HepG2 (cell line): Measurements from ENCODE around the gene GADL1. TPM values are rescaled to one million over a fixed set of nuclear protein-coding genes. Genes with fewer than 3 reads are reported as not detected.
A peak's percentile ranks its signal among the peaks of the same experiment; 100 is the strongest.

Experiments
- ATAC-seq: fragments of 200-7000 bp; cut with Tn5 transposase; 3 replicates; pipeline ENCODE4 v1.9.1; 2020; ENCODE audit warnings: mild to moderate bottlenecking, moderate library complexity
- BruUV-seq: library from RNA; stranded (reverse); fragments of 400-500 nt; replicated peaks from 2 replicates; lab custom pipeline; 2021; lab: Mats Ljungman, UMichigan
- CTCF ChIA-PET: fragments of 300-600 bp; formaldehyde crosslinking; extraction: SDS; loops from one replicate; lab custom pipeline; 2021; ENCODE audit warnings: low total read pairs, inconsistent platforms, low intra/inter-chr PET ratio; lab: Yijun Ruan, JAX
- POLR2A ChIA-PET: fragments of 350-600 bp; sonication (Branson Sonifier 250); formaldehyde crosslinking; loops from one replicate; lab custom pipeline; 2020; ENCODE audit warnings: antibody characterized with exemption, inconsistent platforms; lab: Yijun Ruan, JAX
- DNase-seq: peaks from one replicate; pipeline ENCODE4 v3.0.0-alpha.2; 2015; ENCODE audit warnings: low spot score
- FAIRE-seq: peaks from 3 replicates; lab custom pipeline; 2011; peaks lifted over from hg19 to GRCh38; lab: Jason Lieb, UNC
- H2AFZ ChIP-seq: one replicate; pipeline ENCODE4 v1.6.1; 2011; ENCODE audit warnings: low read length, inconsistent platforms
- H3K27ac ChIP-seq: fragments of 300-600 bp; 3 replicates; pipeline ENCODE4 v1.8.0; 2011; ENCODE audit warnings: mixed run types, mild to moderate bottlenecking, mixed read lengths, low read length, inconsistent platforms; ENCODE audit not compliant: insufficient read depth; ENCODE audit errors: extremely low read length
- H3K27me3 ChIP-seq, 2 experiments: fragments of 200-600 bp in 1 of 2; 2 replicates in 1 of 2; 3 replicates in 1 of 2; pipeline versions ENCODE4 v1.6.0 to v1.8.0; 2011; ENCODE audit warnings: low read length in 2 of 2, mild to moderate bottlenecking in 2 of 2, moderate library complexity in 2 of 2, inconsistent platforms in 1 of 2; ENCODE audit not compliant: insufficient read depth in 2 of 2, control insufficient read depth in 1 of 2
- H3K36me3 ChIP-seq, 2 experiments: fragments of 200-600 bp in 1 of 2; replicated peaks in 1 of 2; 2 replicates in 1 of 2; 3 replicates in 1 of 2; pipeline versions ENCODE4 v1.5.1 to v1.8.0; 2011; ENCODE audit warnings: low read length in 2 of 2, inconsistent platforms in 1 of 2; ENCODE audit not compliant: insufficient read depth in 2 of 2, control insufficient read depth in 1 of 2
- H3K4me1 ChIP-seq: 2 replicates; pipeline ENCODE4 v1.5.1; 2012; ENCODE audit warnings: low read length, inconsistent platforms; ENCODE audit not compliant: insufficient read depth
- H3K4me2 ChIP-seq: 2 replicates; pipeline ENCODE4 v1.6.0; 2011; ENCODE audit warnings: low read depth, low read length, inconsistent platforms
- H3K4me3 ChIP-seq, 3 experiments: fragments of 200-600 bp in 1 of 3; sonication (generic), shearing (Covaris generic) in 1 of 3; replicated peaks in 1 of 3; 2 replicates each; pipeline ENCODE4 v1.5.1; 2011 to 2016; ENCODE audit warnings: low read length in 3 of 3, inconsistent platforms in 2 of 3, low read depth in 2 of 3, mild to moderate bottlenecking in 2 of 3, control low read depth in 1 of 3, mixed read lengths in 1 of 3; ENCODE audit not compliant: insufficient read depth in 1 of 3
- H3K79me2 ChIP-seq: one replicate; pipeline ENCODE4 v1.6.1; 2011; ENCODE audit warnings: low read length, inconsistent platforms; ENCODE audit not compliant: insufficient read depth
- H3K9ac ChIP-seq: 2 replicates; pipeline ENCODE4 v1.6.0; 2011; ENCODE audit warnings: mild to moderate bottlenecking, low read depth, low read length, inconsistent platforms; ENCODE audit not compliant: insufficient read depth
- H3K9me3 ChIP-seq: 2 replicates; pipeline ENCODE4 v1.5.1; 2012; ENCODE audit warnings: mild to moderate bottlenecking, low read length
- H4K20me1 ChIP-seq: 2 replicates; pipeline ENCODE4 v1.6.0; 2011; ENCODE audit warnings: inconsistent platforms, mild to moderate bottlenecking, low read length, moderate library complexity; ENCODE audit not compliant: insufficient read depth
- DMAP1 ChIP-seq: IDR thresholded peaks from 2 replicates; pipeline ENCODE4 v1.6.1; 2016
- GABPB1 ChIP-seq: IDR thresholded peaks from 2 replicates; pipeline ENCODE4 v1.6.1; 2016; ENCODE audit warnings: mild to moderate bottlenecking, missing genetic modification reagents, moderate library complexity, missing compliant biosample characterization
- HNRNPL ChIP-seq: fragments of 200-400 bp; formaldehyde crosslinking; IDR thresholded peaks from 2 replicates; pipeline ENCODE4 v1.6.1; 2017; ENCODE audit warnings: mild to moderate bottlenecking, low read depth, low read length
- MAFF ChIP-seq: IDR thresholded peaks from 2 replicates; pipeline ENCODE4 v1.6.1; 2011; ENCODE audit warnings: low read depth, low read length, improper control_type of control experiment
- NR2C2 ChIP-seq: sonication (generic); formaldehyde crosslinking; IDR thresholded peaks from 2 replicates; pipeline ENCODE4 v1.4.0; 2020; ENCODE audit warnings: missing genetic modification reagents, mild to moderate bottlenecking, moderate library complexity, borderline replicate concordance
- POLR2AphosphoS5 ChIP-seq: IDR thresholded peaks from 2 replicates; pipeline ENCODE4 v1.6.1; 2012; ENCODE audit warnings: low read depth, low read length
- RAD21 ChIP-seq: fragments of 450-650 bp; formaldehyde crosslinking; IDR thresholded peaks from 2 replicates; pipeline ENCODE4 v1.5.0; 2020; ENCODE audit warnings: mild to moderate bottlenecking
- SIN3B ChIP-seq: fragments of 150-350 bp; IDR thresholded peaks from 2 replicates; pipeline ENCODE4 v1.6.1; 2014; ENCODE audit warnings: low read length
- SOX5 ChIP-seq: IDR thresholded peaks from 2 replicates; pipeline ENCODE4 v1.6.1; 2016; ENCODE audit warnings: borderline replicate concordance
- ZFP1 ChIP-seq: IDR thresholded peaks from 2 replicates; pipeline ENCODE4 v1.6.1; 2016
- ZNF138 ChIP-seq: sonication (generic); formaldehyde crosslinking; IDR thresholded peaks from 2 replicates; pipeline ENCODE4 v1.5.0; 2020; ENCODE audit warnings: mild to moderate bottlenecking, low read depth, missing genetic modification reagents
- ZNF570 ChIP-seq: sonication (generic); formaldehyde crosslinking; IDR thresholded peaks from 2 replicates; pipeline ENCODE4 v1.4.0; 2020; ENCODE audit warnings: mild to moderate bottlenecking, missing genetic modification reagents, borderline replicate concordance
- ZNF572 ChIP-seq: sonication (generic); formaldehyde crosslinking; IDR thresholded peaks from 2 replicates; pipeline ENCODE4 v1.5.1; 2020; ENCODE audit warnings: mild to moderate bottlenecking, missing genetic modification reagents
- ZNF883 ChIP-seq: sonication (generic); formaldehyde crosslinking; IDR thresholded peaks from 2 replicates; pipeline ENCODE4 v1.5.1; 2020; ENCODE audit warnings: mild to moderate bottlenecking, missing genetic modification reagents; ENCODE audit errors: not compliant biosample characterization
- WGBS: methylation state at CpG from one replicate; pipeline ENCODE4 v1.1.6; 2017; ENCODE audit warnings: low lambda C conversion rate; 5-methylcytosine and 5-hydroxymethylcytosine counted together
- in situ Hi-C: cut with HindIII; loops from 2 replicates; pipeline ENCODE4 v1.10.0; 2017; ENCODE audit warnings: low pct_unique_long_range_greater_than_20kb; ENCODE audit not compliant: extremely low pct_ligation_motif_present
- intact Hi-C: fragments of 100-400 bp; cut with micrococcal nuclease; formaldehyde crosslinking; loops from one replicate; pipeline ENCODE4 v1.10.0; 2022; ENCODE audit not compliant: unreplicated experiment
- polyA plus RNA-seq, 8 experiments: library from polyadenylated mRNA; depleted of rRNA in 3 of 8; stranded (reverse) in 7 of 8; unstranded in 1 of 8; fragments of >200 nt; fragmentation: Illumina TruSeq in 4 of 8; extraction: Trizol in 4 of 8; gene quantifications; 2 replicates each; pipeline versions ENCODE4 v1.2.1 to v1.2.3, GENCODE V29; 2011 to 2016; ENCODE audit warnings: low read depth in 4 of 8, missing spikeins in 1 of 8, mixed read lengths in 1 of 8; ENCODE audit not compliant: insufficient read depth in 1 of 8
- total RNA-seq, 5 experiments: library from RNA; depleted of rRNA; stranded (reverse); fragments of >200 nt; fragmentation: Illumina TruSeq; extraction: Trizol; gene quantifications; 2 replicates each; pipeline ENCODE4 v1.2.3, GENCODE V29; 2016; ENCODE audit warnings: low read depth in 1 of 5
- TF ChIP-seq, protein P1 (sequence below): sonication (generic); formaldehyde crosslinking; IDR thresholded peaks from 2 replicates; pipeline ENCODE4 v1.8.1; 2023; ENCODE audit warnings: missing genetic modification reagents, inconsistent platforms, borderline replicate concordance
- TF ChIP-seq, protein P2 (sequence below), 2 experiments: sonication (generic) in 1 of 2; formaldehyde crosslinking in 1 of 2; IDR thresholded peaks; 2 replicates each; pipeline versions ENCODE4 v1.4.0 to v1.6.1; 2018 to 2020; ENCODE audit warnings: missing genetic modification reagents in 2 of 2, borderline replicate concordance in 1 of 2, low read depth in 1 of 2, mild to moderate bottlenecking in 1 of 2, missing biosample characterization in 1 of 2
- TF ChIP-seq, protein P3 (sequence below): sonication (generic); formaldehyde crosslinking; IDR thresholded peaks from 2 replicates; pipeline ENCODE4 v1.4.0; 2020; ENCODE audit warnings: missing genetic modification reagents, borderline replicate concordance
- TF ChIP-seq, protein P4 (sequence below): sonication (generic); formaldehyde crosslinking; IDR thresholded peaks from 2 replicates; pipeline ENCODE4 v1.5.0; 2020; ENCODE audit warnings: mild to moderate bottlenecking, missing genetic modification reagents, moderate library complexity

GADL1 gene
- total and polyA plus RNA-seq, 2 of the 13 experiments (the other 11 are each of a cell fraction or from before 2014, with no cell fraction given), result not detected

DNA sequence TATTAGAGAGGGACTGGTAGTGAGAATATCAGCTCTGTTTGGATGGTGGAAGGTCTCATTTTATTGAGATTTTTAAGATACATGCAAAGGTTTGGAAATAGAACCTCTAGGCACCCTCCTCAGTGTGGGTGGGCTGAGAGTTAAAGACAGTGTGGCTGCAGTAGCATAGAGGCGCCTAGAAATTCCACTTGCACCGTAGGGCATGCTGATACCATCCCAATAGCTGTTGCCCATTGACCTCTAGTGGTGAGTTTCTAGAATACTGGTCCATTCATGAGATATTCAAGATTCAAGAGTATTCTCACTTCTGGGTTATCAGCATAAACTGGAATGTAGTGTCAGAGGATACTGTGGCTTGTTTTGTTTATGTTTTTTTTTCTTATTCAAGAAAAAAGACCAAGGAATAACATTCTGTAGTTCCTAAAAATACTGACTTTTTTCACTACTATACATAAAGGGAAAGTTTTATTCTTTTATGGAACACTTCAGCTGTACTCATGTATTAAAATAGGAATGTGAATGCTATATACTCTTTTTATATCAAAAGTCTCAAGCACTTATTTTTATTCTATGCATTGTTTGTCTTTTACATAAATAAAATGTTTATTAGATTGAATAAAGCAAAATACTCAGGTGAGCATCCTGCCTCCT lies 200.9 kb downstream of the GADL1 start:
- 52% methylated on average over 2 of the region's 2 CpGs for WGBS
- H3K27ac ChIP-seq, result peak overlapping the region; percentile 15
- H3K36me3 ChIP-seq, result peaks cover 29 to 73% of the 10 kb centered on the region in 2 experiments
- FAIRE-seq (peak; percentile 84), ATAC-seq (peak; percentile 69), DNase-seq (peak; percentile 62)
- CTCF ChIA-PET, result interaction anchor here (1.7 kb wide), 1 partner anchor 651 kb away, joined by 8 read pairs; no protein-coding TSS in a partner anchor
- peaks cover 41% of the 10 kb centered on the region for H4K20me1 ChIP-seq
- no peaks in the 10 kb centered on the region for H3K27me3 ChIP-seq
- no peak overlapping the region for H2AFZ ChIP-seq
- no peak overlapping the region for H3K4me3 ChIP-seq
- BruUV-seq, result TSS peak; percentile 3
- POLR2A ChIA-PET, result interaction anchor here (1.0 to 2.5 kb wide), 3 partner anchors 27 to 434 kb away, joined by 3 to 8 read pairs (median 4); partner anchors contain the start of gene TGFBR2
- H3K4me1 ChIP-seq, result peaks cover 48% of the 10 kb centered on the region
- no peak overlapping the region for H3K4me2 ChIP-seq
- H3K9ac ChIP-seq, result no peak overlapping the region
- H3K79me2 ChIP-seq, result peaks cover 4% of the 10 kb centered on the region
- in situ Hi-C loops (no loop called here), intact Hi-C loops (loop anchor here (1.0 to 10.0 kb wide), 5 partner anchors 55 to 651 kb away; no protein-coding TSS in a partner anchor)
- H3K9me3 ChIP-seq, result no peaks in the 10 kb centered on the region
- TF ChIP-seq SIN3B (no peak), HNRNPL (no peak), NR2C2 (no peak), ZNF570 (CRISPR knock-in tag) (no peak), ZNF138 (CRISPR knock-in tag) (no peak), RAD21 (CRISPR knock-in tag) (peak; percentile 73), POLR2AphosphoS5 (peak; percentile 36), ZFP1 (CRISPR knock-in tag) (no peak), DMAP1 (no peak), ZNF883 (CRISPR knock-in tag) (no peak), ZNF572 (CRISPR knock-in tag) (no peak), SOX5 (CRISPR knock-in tag) (0 out of 2 replicates have a peak, but pooled peaks have one; percentile 6), MAFF (no peak), GABPB1 (no peak)
- TF ChIP-seq, protein P1, sequence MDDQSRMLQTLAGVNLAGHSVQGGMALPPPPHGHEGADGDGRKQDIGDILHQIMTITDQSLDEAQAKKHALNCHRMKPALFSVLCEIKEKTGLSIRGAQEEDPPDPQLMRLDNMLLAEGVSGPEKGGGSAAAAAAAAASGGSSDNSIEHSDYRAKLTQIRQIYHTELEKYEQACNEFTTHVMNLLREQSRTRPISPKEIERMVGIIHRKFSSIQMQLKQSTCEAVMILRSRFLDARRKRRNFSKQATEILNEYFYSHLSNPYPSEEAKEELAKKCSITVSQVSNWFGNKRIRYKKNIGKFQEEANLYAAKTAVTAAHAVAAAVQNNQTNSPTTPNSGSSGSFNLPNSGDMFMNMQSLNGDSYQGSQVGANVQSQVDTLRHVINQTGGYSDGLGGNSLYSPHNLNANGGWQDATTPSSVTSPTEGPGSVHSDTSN (CRISPR knock-in tag), result no peak
- TF ChIP-seq, protein P2, sequence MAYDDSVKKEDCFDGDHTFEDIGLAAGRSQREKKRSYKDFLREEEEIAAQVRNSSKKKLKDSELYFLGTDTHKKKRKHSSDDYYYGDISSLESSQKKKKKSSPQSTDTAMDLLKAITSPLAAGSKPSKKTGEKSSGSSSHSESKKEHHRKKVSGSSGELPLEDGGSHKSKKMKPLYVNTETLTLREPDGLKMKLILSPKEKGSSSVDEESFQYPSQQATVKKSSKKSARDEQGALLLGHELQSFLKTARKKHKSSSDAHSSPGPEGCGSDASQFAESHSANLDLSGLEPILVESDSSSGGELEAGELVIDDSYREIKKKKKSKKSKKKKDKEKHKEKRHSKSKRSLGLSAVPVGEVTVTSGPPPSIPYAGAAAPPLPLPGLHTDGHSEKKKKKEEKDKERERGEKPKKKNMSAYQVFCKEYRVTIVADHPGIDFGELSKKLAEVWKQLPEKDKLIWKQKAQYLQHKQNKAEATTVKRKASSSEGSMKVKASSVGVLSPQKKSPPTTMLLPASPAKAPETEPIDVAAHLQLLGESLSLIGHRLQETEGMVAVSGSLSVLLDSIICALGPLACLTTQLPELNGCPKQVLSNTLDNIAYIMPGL (CRISPR knock-in tag; IDR thresholded peaks at IDR 0.05; ENCODE audit: borderline replicate concordance in 1 of 2, low read depth in 1 of 2), result no peak
- TF ChIP-seq, protein P3, sequence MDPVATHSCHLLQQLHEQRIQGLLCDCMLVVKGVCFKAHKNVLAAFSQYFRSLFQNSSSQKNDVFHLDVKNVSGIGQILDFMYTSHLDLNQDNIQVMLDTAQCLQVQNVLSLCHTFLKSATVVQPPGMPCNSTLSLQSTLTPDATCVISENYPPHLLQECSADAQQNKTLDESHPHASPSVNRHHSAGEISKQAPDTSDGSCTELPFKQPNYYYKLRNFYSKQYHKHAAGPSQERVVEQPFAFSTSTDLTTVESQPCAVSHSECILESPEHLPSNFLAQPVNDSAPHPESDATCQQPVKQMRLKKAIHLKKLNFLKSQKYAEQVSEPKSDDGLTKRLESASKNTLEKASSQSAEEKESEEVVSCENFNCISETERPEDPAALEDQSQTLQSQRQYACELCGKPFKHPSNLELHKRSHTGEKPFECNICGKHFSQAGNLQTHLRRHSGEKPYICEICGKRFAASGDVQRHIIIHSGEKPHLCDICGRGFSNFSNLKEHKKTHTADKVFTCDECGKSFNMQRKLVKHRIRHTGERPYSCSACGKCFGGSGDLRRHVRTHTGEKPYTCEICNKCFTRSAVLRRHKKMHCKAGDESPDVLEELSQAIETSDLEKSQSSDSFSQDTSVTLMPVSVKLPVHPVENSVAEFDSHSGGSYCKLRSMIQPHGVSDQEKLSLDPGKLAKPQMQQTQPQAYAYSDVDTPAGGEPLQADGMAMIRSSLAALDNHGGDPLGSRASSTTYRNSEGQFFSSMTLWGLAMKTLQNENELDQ (CRISPR knock-in tag), result no peak
- TF ChIP-seq, protein P4, sequence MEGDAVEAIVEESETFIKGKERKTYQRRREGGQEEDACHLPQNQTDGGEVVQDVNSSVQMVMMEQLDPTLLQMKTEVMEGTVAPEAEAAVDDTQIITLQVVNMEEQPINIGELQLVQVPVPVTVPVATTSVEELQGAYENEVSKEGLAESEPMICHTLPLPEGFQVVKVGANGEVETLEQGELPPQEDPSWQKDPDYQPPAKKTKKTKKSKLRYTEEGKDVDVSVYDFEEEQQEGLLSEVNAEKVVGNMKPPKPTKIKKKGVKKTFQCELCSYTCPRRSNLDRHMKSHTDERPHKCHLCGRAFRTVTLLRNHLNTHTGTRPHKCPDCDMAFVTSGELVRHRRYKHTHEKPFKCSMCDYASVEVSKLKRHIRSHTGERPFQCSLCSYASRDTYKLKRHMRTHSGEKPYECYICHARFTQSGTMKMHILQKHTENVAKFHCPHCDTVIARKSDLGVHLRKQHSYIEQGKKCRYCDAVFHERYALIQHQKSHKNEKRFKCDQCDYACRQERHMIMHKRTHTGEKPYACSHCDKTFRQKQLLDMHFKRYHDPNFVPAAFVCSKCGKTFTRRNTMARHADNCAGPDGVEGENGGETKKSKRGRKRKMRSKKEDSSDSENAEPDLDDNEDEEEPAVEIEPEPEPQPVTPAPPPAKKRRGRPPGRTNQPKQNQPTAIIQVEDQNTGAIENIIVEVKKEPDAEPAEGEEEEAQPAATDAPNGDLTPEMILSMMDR (CRISPR knock-in tag), result peak; percentile 73
